Measurements from ENCODE around the gene NAV2.

NAV2 gene

GRCh38 chr11:20050048-20050447 is 337.4 kb downstream of the NAV2 start:
- no peak overlapping the region for H3K4me3 ChIP-seq (ENCODE audit: low read length)
- H3K27me3 ChIP-seq (ENCODE audit: control insufficient read depth, insufficient read depth, low read length): no peaks in the 10 kb centered on the region
- H3K9ac ChIP-seq (ENCODE audit: low read length): no peak overlapping the region
- no peaks in the 10 kb centered on the region for H3K36me3 ChIP-seq (ENCODE audit: control insufficient read depth, insufficient read depth, low read length)
- H3K9me3 ChIP-seq (ENCODE audit: control insufficient read depth, low read length): no peaks in the 10 kb centered on the region
- H3K4me1 ChIP-seq (ENCODE audit: control insufficient read depth, insufficient read depth, low read length): no peaks in the 10 kb centered on the region

- Histone ChIP-seq H3K4me3 (ENCODE audit: low read length) (no peak overlapping the region), H3K27me3 (ENCODE audit: control insufficient read depth, insufficient read depth, low read length) (no peaks in the 10 kb centered on the region), H3K36me3 (ENCODE audit: control insufficient read depth, insufficient read depth, low read length) (no peaks in the 10 kb centered on the region), H3K4me1 (ENCODE audit: control insufficient read depth, insufficient read depth, low read length) (no peaks in the 10 kb centered on the region), H3K9ac (ENCODE audit: low read length) (no peak overlapping the region), H3K9me3 (ENCODE audit: control insufficient read depth, low read length) (no peaks in the 10 kb centered on the region)
These were observed 338.1 kb downstream of the NAV2 start for GRCh38 chr11:20050551-20051333.

GRCh38 chr11:20051469-20052399 is 339.1 kb downstream of the NAV2 start:
- no peak overlapping the region for H3K4me3 ChIP-seq (ENCODE audit: low read length)
- no peaks in the 10 kb centered on the region for H3K9me3 ChIP-seq (ENCODE audit: control insufficient read depth, low read length)
- H3K9ac ChIP-seq (ENCODE audit: low read length): no peak overlapping the region
- H3K36me3 ChIP-seq (ENCODE audit: control insufficient read depth, insufficient read depth, low read length): no peaks in the 10 kb centered on the region
- H3K4me1 ChIP-seq (ENCODE audit: control insufficient read depth, insufficient read depth, low read length): no peaks in the 10 kb centered on the region
- H3K27me3 ChIP-seq (ENCODE audit: control insufficient read depth, insufficient read depth, low read length): no peaks in the 10 kb centered on the region

- no peaks in the 10 kb centered on the region for H3K36me3 ChIP-seq (ENCODE audit: control insufficient read depth, insufficient read depth, low read length)
- H3K4me1 ChIP-seq (ENCODE audit: control insufficient read depth, insufficient read depth, low read length): no peaks in the 10 kb centered on the region
- H3K27me3 ChIP-seq (ENCODE audit: control insufficient read depth, insufficient read depth, low read length): no peaks in the 10 kb centered on the region
- no peak overlapping the region for H3K4me3 ChIP-seq (ENCODE audit: low read length)
- H3K9me3 ChIP-seq (ENCODE audit: control insufficient read depth, low read length): no peaks in the 10 kb centered on the region
- no peak overlapping the region for H3K9ac ChIP-seq (ENCODE audit: low read length)
These were observed 340.9 kb downstream of the NAV2 start for GRCh38 chr11:20053572-20053971.

GRCh38 chr11:20054584-20054983 is 341.9 kb downstream of the NAV2 start:
- H3K4me3 ChIP-seq (ENCODE audit: low read length): no peak overlapping the region
- H3K4me1 ChIP-seq (ENCODE audit: control insufficient read depth, insufficient read depth, low read length): no peaks in the 10 kb centered on the region
- H3K9me3 ChIP-seq (ENCODE audit: control insufficient read depth, low read length): no peaks in the 10 kb centered on the region
- no peaks in the 10 kb centered on the region for H3K36me3 ChIP-seq (ENCODE audit: control insufficient read depth, insufficient read depth, low read length)
- H3K9ac ChIP-seq (ENCODE audit: low read length): no peak overlapping the region
- no peaks in the 10 kb centered on the region for H3K27me3 ChIP-seq (ENCODE audit: control insufficient read depth, insufficient read depth, low read length)

GRCh38 chr11:20055312-20055711 is 342.7 kb downstream of the NAV2 start:
- Histone ChIP-seq H3K4me1 (ENCODE audit: control insufficient read depth, insufficient read depth, low read length) (no peaks in the 10 kb centered on the region), H3K4me3 (ENCODE audit: low read length) (no peak overlapping the region), H3K27me3 (ENCODE audit: control insufficient read depth, insufficient read depth, low read length) (no peaks in the 10 kb centered on the region), H3K9ac (ENCODE audit: low read length) (no peak overlapping the region), H3K9me3 (ENCODE audit: control insufficient read depth, low read length) (no peaks in the 10 kb centered on the region), H3K36me3 (ENCODE audit: control insufficient read depth, insufficient read depth, low read length) (no peaks in the 10 kb centered on the region)

- Histone ChIP-seq H3K36me3 (ENCODE audit: control insufficient read depth, insufficient read depth, low read length) (no peaks in the 10 kb centered on the region), H3K9me3 (ENCODE audit: control insufficient read depth, low read length) (no peaks in the 10 kb centered on the region), H3K4me1 (ENCODE audit: control insufficient read depth, insufficient read depth, low read length) (no peaks in the 10 kb centered on the region), H3K27me3 (ENCODE audit: control insufficient read depth, insufficient read depth, low read length) (no peaks in the 10 kb centered on the region), H3K4me3 (ENCODE audit: low read length) (no peak overlapping the region), H3K9ac (ENCODE audit: low read length) (no peak overlapping the region)
These were observed 343.7 kb downstream of the NAV2 start for GRCh38 chr11:20056109-20056949.

GRCh38 chr11:20056950-20057943 is 344.6 kb downstream of the NAV2 start:
- Histone ChIP-seq H3K4me1 (ENCODE audit: control insufficient read depth, insufficient read depth, low read length) (no peaks in the 10 kb centered on the region), H3K36me3 (ENCODE audit: control insufficient read depth, insufficient read depth, low read length) (no peaks in the 10 kb centered on the region), H3K27me3 (ENCODE audit: control insufficient read depth, insufficient read depth, low read length) (no peaks in the 10 kb centered on the region), H3K9me3 (ENCODE audit: control insufficient read depth, low read length) (no peaks in the 10 kb centered on the region), H3K4me3 (ENCODE audit: low read length) (no peak overlapping the region), H3K9ac (ENCODE audit: low read length) (no peak overlapping the region)

GRCh38 chr11:20058749-20059458 is 346.3 kb downstream of the NAV2 start:
- Histone ChIP-seq H3K9me3 (ENCODE audit: control insufficient read depth, low read length) (no peaks in the 10 kb centered on the region), H3K36me3 (ENCODE audit: control insufficient read depth, insufficient read depth, low read length) (no peaks in the 10 kb centered on the region), H3K9ac (ENCODE audit: low read length) (no peak overlapping the region), H3K4me3 (ENCODE audit: low read length) (no peak overlapping the region), H3K4me1 (ENCODE audit: control insufficient read depth, insufficient read depth, low read length) (no peaks in the 10 kb centered on the region), H3K27me3 (ENCODE audit: control insufficient read depth, insufficient read depth, low read length) (no peaks in the 10 kb centered on the region)

GRCh38 chr11:20059587-20060021 is 347.0 kb downstream of the NAV2 start:
- H3K4me1 ChIP-seq (ENCODE audit: control insufficient read depth, insufficient read depth, low read length): no peaks in the 10 kb centered on the region
- no peak overlapping the region for H3K4me3 ChIP-seq (ENCODE audit: low read length)
- no peak overlapping the region for H3K9ac ChIP-seq (ENCODE audit: low read length)
- no peaks in the 10 kb centered on the region for H3K27me3 ChIP-seq (ENCODE audit: control insufficient read depth, insufficient read depth, low read length)
- H3K9me3 ChIP-seq (ENCODE audit: control insufficient read depth, low read length): no peaks in the 10 kb centered on the region
- no peaks in the 10 kb centered on the region for H3K36me3 ChIP-seq (ENCODE audit: control insufficient read depth, insufficient read depth, low read length)
